ENCODE measurements around the gene GIMAP8.

Gene GIMAP8

GRCh38 chr7:150417239-150417638 is 33.2 kb upstream of the GIMAP8 start:
- Histone ChIP-seq H3K4me2 (ENCODE audit: low read depth, low read length) (no peak overlapping the region), H3F3A (ENCODE audit: insufficient read depth, low read length) (peaks cover 21% of the 10 kb centered on the region), H3K9ac (ENCODE audit: low read length) (no peak overlapping the region), H3K9me3 (replicated peaks; ENCODE audit: insufficient read depth, low read length) (no peaks in the 10 kb centered on the region), H3K36me3 (replicated peaks; ENCODE audit: insufficient read depth, low read length) (no peaks in the 10 kb centered on the region), H2AFZ (ENCODE audit: low read length) (no peak overlapping the region), H3K4me1 (ENCODE audit: low read length) (peaks cover 32% of the 10 kb centered on the region), H3K27ac (ENCODE audit: low read length) (no peak overlapping the region), H3K4me3 (ENCODE audit: low read length) (no peak overlapping the region), H3K79me2 (ENCODE audit: low read length) (no peaks in the 10 kb centered on the region; the same call in 1 of the 2 replicates), H3K27me3 (replicated peaks; ENCODE audit: insufficient read depth, low read length) (no peaks in the 10 kb centered on the region), H3K9me2 (replicated peaks; ENCODE audit: insufficient read depth, low read length) (no peaks in the 10 kb centered on the region), H4K20me1 (ENCODE audit: insufficient read depth, low read length) (no peaks in the 10 kb centered on the region)
- TF ChIP-seq, protein P1, sequence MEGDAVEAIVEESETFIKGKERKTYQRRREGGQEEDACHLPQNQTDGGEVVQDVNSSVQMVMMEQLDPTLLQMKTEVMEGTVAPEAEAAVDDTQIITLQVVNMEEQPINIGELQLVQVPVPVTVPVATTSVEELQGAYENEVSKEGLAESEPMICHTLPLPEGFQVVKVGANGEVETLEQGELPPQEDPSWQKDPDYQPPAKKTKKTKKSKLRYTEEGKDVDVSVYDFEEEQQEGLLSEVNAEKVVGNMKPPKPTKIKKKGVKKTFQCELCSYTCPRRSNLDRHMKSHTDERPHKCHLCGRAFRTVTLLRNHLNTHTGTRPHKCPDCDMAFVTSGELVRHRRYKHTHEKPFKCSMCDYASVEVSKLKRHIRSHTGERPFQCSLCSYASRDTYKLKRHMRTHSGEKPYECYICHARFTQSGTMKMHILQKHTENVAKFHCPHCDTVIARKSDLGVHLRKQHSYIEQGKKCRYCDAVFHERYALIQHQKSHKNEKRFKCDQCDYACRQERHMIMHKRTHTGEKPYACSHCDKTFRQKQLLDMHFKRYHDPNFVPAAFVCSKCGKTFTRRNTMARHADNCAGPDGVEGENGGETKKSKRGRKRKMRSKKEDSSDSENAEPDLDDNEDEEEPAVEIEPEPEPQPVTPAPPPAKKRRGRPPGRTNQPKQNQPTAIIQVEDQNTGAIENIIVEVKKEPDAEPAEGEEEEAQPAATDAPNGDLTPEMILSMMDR (IDR thresholded peaks at IDR 0.05; ENCODE audit: low read length): no peak
- TF ChIP-seq EZH2 (optimal IDR thresholded peaks at IDR 0.05; ENCODE audit: low read depth, low read length): no peak
- no peak for TF ChIP-seq EZH2phosphoT487 (IDR thresholded peaks at IDR 0.05; ENCODE audit: low read length)
- DNase-seq: no peak

GRCh38 chr7:150417863-150418262 is 32.6 kb upstream of the GIMAP8 start:
- Histone ChIP-seq H3K9ac (ENCODE audit: low read length) (no peak overlapping the region), H3K4me2 (ENCODE audit: low read depth, low read length) (no peak overlapping the region), H3K4me3 (ENCODE audit: low read length) (no peak overlapping the region), H3K79me2 (ENCODE audit: low read length) (no peaks in the 10 kb centered on the region; the same call in 1 of the 2 replicates), H3K36me3 (replicated peaks; ENCODE audit: insufficient read depth, low read length) (no peaks in the 10 kb centered on the region), H3K27ac (ENCODE audit: low read length) (no peak overlapping the region), H2AFZ (ENCODE audit: low read length) (no peak overlapping the region), H3K4me1 (ENCODE audit: low read length) (peaks cover 32% of the 10 kb centered on the region), H3K9me2 (replicated peaks; ENCODE audit: insufficient read depth, low read length) (no peaks in the 10 kb centered on the region), H3F3A (ENCODE audit: insufficient read depth, low read length) (peaks cover 21% of the 10 kb centered on the region), H3K9me3 (replicated peaks; ENCODE audit: insufficient read depth, low read length) (no peaks in the 10 kb centered on the region), H4K20me1 (ENCODE audit: insufficient read depth, low read length) (no peaks in the 10 kb centered on the region), H3K27me3 (replicated peaks; ENCODE audit: insufficient read depth, low read length) (no peaks in the 10 kb centered on the region)
- DNase-seq: no peak
- no peak for TF ChIP-seq EZH2 (optimal IDR thresholded peaks at IDR 0.05; ENCODE audit: low read depth, low read length)
- TF ChIP-seq, protein P1 (IDR thresholded peaks at IDR 0.05; ENCODE audit: low read length): peak; percentile 45

- H3K4me2 ChIP-seq (ENCODE audit: low read depth, low read length): peak overlapping the region; percentile 56; the same call in 1 of the 2 replicates
- H3K27ac ChIP-seq (ENCODE audit: low read length): no peak overlapping the region
- H3K9me2 ChIP-seq (replicated peaks; ENCODE audit: insufficient read depth, low read length): no peaks in the 10 kb centered on the region
- no peaks in the 10 kb centered on the region for H3K36me3 ChIP-seq (replicated peaks; ENCODE audit: insufficient read depth, low read length)
- H3K9ac ChIP-seq (ENCODE audit: low read length): no peak overlapping the region
- H3K4me1 ChIP-seq (ENCODE audit: low read length): peaks cover 22% of the 10 kb centered on the region
- H3K79me2 ChIP-seq (ENCODE audit: low read length): no peaks in the 10 kb centered on the region
- no peak overlapping the region for H2AFZ ChIP-seq (ENCODE audit: low read length)
- H4K20me1 ChIP-seq (ENCODE audit: insufficient read depth, low read length): no peaks in the 10 kb centered on the region
- TF ChIP-seq EZH2phosphoT487 (IDR thresholded peaks at IDR 0.05; ENCODE audit: low read length) (no peak), EZH2 (optimal IDR thresholded peaks at IDR 0.05; ENCODE audit: low read depth, low read length) (no peak)
- TF ChIP-seq, protein P1 (IDR thresholded peaks at IDR 0.05; ENCODE audit: low read length): no peak
- no peak overlapping the region for H3K4me3 ChIP-seq (ENCODE audit: low read length)
- DNase-seq: no peak
- peaks cover 12% of the 10 kb centered on the region for H3F3A ChIP-seq (ENCODE audit: insufficient read depth, low read length)
- H3K9me3 ChIP-seq (replicated peaks; ENCODE audit: insufficient read depth, low read length): no peaks in the 10 kb centered on the region
- no peaks in the 10 kb centered on the region for H3K27me3 ChIP-seq (replicated peaks; ENCODE audit: insufficient read depth, low read length)
Measured at GRCh38 chr7:150420242-150420641, 30.2 kb upstream of the GIMAP8 start.
